CD4-positive, alpha-beta T cell treated with Interleukin-4 for 4 hours (primary cell): ENCODE results near the gene PPARA.
"Not testable (repeated sequence)": the region's sequence is repeated elsewhere in the genome, so short reads cannot be mapped to it uniquely, and the experiment has no call there.

Experiments used
- DNase-seq: peaks from one replicate; pipeline ENCODE4 v3.0.0-alpha.2; 2020

Gene PPARA

GRCh38 chr22:46128606-46129005 lies 21.7 kb upstream of the PPARA start:
- no peak for DNase-seq

GRCh38 chr22:46129390-46130041 lies 20.8 kb upstream of the PPARA start:
- DNase-seq = no peak

GRCh38 chr22:46131151-46131587 lies 19.2 kb upstream of the PPARA start:
- DNase-seq = no peak

GRCh38 chr22:46132193-46132829 lies 18.0 kb upstream of the PPARA start:
- not testable (repeated sequence) for DNase-seq

- no peak for DNase-seq
These were observed 17.3 kb upstream of the PPARA start for GRCh38 chr22:46132830-46133587.

- DNase-seq = no peak
These were observed 16.8 kb upstream of the PPARA start for GRCh38 chr22:46133588-46133855.

GRCh38 chr22:46134111-46134705 lies 16.1 kb upstream of the PPARA start:
- no peak for DNase-seq

- DNase-seq = no peak
These were observed 14.5 kb upstream of the PPARA start for GRCh38 chr22:46135611-46136485.

GRCh38 chr22:46136486-46137217 lies 13.7 kb upstream of the PPARA start:
- no peak for DNase-seq

- no peak for DNase-seq
These were observed 13.0 kb upstream of the PPARA start for GRCh38 chr22:46137218-46137766.

GRCh38 chr22:46138058-46138797 lies 12.1 kb upstream of the PPARA start:
- DNase-seq = no peak

- not testable (repeated sequence) for DNase-seq
These were observed 10.9 kb upstream of the PPARA start for GRCh38 chr22:46139417-46139816.

GRCh38 chr22:46139895-46140350 lies 10.4 kb upstream of the PPARA start:
- DNase-seq = no peak

- DNase-seq = no peak
These were observed 9.1 kb upstream of the PPARA start for GRCh38 chr22:46140989-46141928.

GRCh38 chr22:46142548-46143490 lies 7.5 kb upstream of the PPARA start:
- DNase-seq = no peak

- DNase-seq = no peak
These were observed 6.7 kb upstream of the PPARA start for GRCh38 chr22:46143491-46144147.

GRCh38 chr22:46145361-46145851 lies 4.9 kb upstream of the PPARA start:
- DNase-seq = no peak

- DNase-seq = no peak
These were observed 4.4 kb upstream of the PPARA start for GRCh38 chr22:46145896-46146295.
